Measurements from ENCODE around the gene TAS2R30.
A peak's percentile ranks its signal among the peaks of the same experiment; 100 is the strongest.

TAS2R30 gene, protein sequence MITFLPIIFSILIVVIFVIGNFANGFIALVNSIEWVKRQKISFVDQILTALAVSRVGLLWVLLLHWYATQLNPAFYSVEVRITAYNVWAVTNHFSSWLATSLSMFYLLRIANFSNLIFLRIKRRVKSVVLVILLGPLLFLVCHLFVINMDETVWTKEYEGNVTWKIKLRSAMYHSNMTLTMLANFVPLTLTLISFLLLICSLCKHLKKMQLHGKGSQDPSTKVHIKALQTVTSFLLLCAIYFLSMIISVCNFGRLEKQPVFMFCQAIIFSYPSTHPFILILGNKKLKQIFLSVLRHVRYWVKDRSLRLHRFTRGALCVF

DNA sequence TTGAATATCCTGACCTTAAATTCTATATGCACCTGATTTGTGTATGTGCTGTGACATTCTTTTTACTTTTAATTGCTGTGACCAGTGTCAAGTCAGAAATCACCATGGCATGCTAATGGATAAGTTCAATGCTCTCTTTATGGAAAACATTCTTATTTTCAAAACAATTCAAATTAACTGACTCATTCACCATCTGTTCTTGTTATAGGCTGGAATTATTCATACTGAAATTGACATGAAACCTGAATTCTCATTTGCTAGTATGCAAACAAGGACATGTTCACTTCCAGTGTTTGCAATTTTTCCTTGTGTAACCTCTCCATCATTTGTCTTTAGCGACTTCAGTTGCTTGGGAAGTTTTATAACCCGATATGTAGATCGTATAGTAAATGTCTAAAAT lies at the start of gene TAS2R30:
TAS2R30 (minus strand) TSS at position 340 of the 400 bp plus-strand sequence. CDS start 400 bp downstream, outside the sequence.
- no peak for DNase-seq (ENCODE audit: low spot score)

DNA sequence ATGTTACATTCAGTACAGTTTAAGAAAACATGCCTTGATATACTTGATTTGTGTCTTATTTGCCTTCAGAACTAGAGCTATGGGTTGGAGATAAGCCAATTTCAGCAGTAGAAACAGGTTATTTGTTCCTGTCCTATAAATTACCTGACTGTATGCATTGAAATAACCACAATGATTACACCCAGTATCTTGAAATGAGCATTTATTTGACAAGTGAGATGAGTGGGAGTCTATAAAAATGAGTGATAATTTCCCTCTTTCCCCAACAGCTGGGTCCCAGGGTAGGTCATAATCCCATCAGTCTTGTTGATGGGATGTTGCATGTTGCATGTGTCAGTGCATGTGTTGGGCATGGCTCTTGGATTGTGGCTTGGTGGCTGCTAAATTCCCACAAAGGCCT lies 48.6 kb upstream of the TAS2R30 start:
- DNase-seq (ENCODE audit: low spot score): no peak

DNA sequence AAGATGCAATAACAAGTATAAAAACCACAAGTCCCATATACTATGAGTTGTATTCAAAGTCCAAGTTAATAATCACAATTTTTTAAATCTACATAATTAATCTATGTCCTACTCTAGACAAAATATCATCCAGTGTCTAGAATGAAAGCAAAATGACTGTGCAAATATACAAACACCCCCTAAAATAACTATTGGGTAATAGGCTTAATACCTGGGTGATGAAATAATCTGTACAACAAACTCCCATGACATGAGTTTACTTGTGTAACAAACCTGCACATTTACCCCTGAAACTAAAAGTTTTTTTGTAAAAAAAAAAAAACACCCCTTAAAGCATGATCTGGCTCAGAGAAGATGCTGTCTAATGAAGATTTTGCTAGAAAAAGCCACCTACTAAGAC lies 48.1 kb upstream of the TAS2R30 start:
- no peak for DNase-seq (ENCODE audit: low spot score)

DNA sequence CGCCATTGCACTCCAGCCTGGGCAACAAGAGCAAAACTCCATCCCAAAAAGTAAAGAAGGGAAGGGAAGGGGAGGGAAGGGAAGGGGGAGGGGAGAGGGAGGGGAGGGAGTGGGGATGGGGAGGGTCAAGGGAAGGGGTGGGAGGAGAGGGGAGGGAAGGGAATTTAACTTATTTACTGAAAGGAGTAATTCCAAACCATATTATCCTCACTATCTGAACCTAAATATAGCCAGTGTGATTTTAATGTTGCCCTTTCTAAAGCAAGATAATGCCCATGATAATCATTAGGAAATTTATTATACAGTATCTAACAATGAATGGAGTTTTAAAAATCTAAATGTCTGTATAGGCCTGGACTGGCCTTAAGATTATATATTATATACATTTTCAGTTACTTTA lies 43.8 kb upstream of the TAS2R30 start:
- no peak for DNase-seq (ENCODE audit: low spot score)

DNA sequence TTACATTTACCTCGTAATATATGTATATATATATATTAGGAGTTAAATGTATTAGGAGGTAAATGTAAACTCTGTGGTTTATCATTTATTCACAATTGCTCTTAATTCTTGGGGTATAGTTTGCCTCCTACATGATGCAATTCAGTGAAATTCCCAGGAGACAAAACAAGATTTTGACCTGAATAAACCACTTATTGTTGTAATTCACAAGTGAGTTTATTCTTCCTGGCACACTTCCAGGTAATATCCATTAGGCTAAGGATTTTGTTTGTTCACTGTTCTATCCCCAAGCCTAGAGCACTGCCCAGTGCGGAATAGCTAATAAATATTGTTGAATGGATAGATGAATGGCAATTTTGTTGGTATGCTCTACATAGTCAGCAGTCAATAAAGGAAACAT lies 39.6 kb upstream of the TAS2R30 start:
- DNase-seq (ENCODE audit: low spot score): no peak

- no peak for DNase-seq (ENCODE audit: low spot score)
Measured at GRCh38 chr12:11171969-11172675, 37.7 kb upstream of the TAS2R30 start.

- DNase-seq (ENCODE audit: low spot score): peak; percentile 92
Measured at GRCh38 chr12:11171145-11171968, 36.9 kb upstream of the TAS2R30 start, which contains the start of gene SMIM10L1. Gene SMIM10L1, plus strand, starts transcription at chr12:11171194. Its CDS starts 163 bp downstream, at chr12:11171357.

DNA sequence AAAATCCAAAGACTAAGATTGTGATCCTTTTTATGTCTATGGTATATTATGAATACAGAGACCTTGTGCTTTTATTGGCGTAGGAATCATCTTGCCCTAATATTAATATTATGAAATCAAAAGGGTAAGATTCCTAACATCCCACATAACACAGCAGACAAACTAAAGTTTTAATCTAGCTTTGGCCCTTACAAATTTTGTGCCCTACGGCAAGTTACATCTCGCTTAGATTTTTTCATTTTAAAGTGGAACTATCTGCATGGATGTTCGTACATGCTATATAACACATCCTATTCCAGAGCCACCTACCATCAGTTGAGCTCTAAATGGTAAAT lies 36.3 kb upstream of the TAS2R30 start:
- no peak for DNase-seq (ENCODE audit: low spot score)

- DNase-seq (ENCODE audit: low spot score): no peak
Measured at GRCh38 chr12:11166300-11166699, 31.9 kb upstream of the TAS2R30 start.

DNA sequence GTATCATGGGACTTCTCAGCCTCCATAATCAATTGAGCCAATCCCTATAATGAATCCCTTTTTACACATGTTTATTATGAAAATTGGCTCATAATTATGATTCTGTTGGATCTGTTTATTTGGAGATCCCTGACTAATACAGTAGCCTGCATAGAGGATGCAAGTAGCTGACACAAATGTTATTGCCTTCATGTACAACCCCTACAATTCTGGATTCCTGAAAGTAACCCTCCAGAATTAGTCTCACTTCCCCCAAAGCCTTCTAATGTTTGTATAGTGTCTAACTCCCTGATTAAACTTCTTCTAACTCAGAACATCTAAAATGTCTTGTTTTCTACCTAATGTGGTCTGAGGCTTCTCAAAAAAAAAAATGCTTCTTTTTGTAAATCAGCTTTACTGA lies 29.9 kb upstream of the TAS2R30 start:
- DNase-seq (ENCODE audit: low spot score): no peak

DNA sequence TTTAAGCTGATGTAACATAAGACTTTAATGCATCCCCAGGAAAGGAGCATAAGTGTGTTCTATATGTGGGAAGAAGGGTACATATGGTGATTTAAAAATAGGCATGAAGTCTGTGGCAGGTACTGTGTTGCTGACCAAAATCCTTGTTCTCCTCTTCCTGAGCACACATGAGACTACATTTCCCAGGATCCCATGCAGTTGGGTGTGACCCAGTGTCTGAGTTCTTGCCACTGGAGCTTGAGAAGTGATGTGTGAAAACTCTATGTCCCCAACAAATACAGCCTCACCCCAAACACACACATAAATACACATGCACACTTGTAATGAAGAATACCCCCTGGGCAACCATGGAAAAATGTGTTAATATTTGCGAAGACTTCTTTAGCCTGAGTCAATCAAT lies 28.1 kb upstream of the TAS2R30 start:
- no peak for DNase-seq (ENCODE audit: low spot score)

- no peak for DNase-seq (ENCODE audit: low spot score)
Measured at GRCh38 chr12:11158885-11159444, 24.5 kb upstream of the TAS2R30 start.

DNA sequence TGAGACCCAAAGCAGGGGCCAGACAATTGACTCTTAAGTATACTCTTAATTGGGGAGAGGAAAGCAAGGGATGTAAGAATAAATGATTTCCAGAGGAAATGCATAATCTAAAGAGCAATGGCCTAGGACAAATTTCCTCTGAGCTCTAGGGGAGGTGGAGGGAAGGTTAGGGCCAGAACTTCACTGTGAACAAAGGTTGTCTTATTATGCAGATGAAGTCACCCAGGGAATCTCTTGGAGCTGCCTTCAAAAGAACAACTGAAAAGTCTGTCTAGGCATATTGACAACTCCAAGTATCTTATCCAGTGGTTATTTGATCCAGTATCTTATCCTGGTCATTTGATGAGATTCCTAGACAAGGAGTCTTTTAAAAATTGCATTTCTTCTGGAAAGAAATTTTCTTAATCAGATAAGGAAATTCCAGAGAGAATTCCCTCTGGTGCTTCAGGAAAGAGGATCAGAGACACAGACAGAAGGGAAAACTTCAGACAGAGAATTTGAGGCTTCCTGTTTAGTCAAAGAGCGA lies 20.0 kb upstream of the TAS2R30 start:
- no peak for DNase-seq (ENCODE audit: low spot score)

DNA sequence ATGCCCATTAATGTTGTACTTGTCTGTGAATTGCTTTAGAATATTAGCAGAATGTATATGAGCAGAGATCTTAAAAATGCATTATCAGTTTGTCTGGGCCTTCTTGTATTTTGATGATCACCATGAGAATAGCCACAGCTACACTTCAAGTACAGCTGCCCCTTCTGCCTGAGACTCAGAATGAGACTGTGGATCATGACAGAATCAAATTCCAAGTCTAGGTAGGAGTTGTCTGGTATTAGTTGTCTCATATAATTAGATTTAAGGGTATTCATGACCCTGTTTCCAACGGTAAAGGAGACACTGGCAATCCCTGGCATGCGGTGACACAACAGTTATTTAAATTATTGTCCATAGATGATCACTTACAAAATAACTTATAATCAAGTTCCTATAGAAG lies 18.3 kb upstream of the TAS2R30 start:
- DNase-seq (ENCODE audit: low spot score): no peak

- no peak for DNase-seq (ENCODE audit: low spot score)
Measured at GRCh38 chr12:11150832-11151231, 16.4 kb upstream of the TAS2R30 start.

GRCh38 chr12:11147420-11147819 lies 13.0 kb upstream of the TAS2R30 start:
- DNase-seq (ENCODE audit: low spot score): no peak

GRCh38 chr12:11144297-11144696 lies 9.9 kb upstream of the TAS2R30 start:
- no peak for DNase-seq (ENCODE audit: low spot score)

GRCh38 chr12:11143352-11143751 lies 8.9 kb upstream of the TAS2R30 start:
- DNase-seq (ENCODE audit: low spot score): no peak

DNA sequence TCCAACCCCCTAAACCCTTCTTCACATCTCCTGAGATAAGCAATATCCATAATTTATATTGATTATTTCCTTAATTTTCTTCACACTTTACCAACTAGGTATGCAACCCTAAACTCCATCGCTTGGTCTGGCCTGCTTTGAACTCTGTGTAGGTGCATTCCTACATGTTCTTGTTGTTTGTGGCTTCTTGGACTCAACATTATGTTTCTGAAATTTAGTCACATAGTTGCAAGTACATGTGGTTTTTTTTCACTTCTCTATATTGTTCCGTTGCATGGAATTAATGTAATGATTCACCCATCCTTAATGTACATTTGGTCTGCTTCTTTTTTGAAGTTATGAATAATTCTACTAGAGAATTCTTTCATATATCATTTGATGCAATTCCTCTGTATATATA lies 1.6 kb upstream of the TAS2R30 start:
- peak; percentile 14 for DNase-seq (ENCODE audit: low spot score)

GRCh38 chr12:11133816-11134215 lies 628 bp downstream of the TAS2R30 start:
- no peak for DNase-seq (ENCODE audit: low spot score)

DNA sequence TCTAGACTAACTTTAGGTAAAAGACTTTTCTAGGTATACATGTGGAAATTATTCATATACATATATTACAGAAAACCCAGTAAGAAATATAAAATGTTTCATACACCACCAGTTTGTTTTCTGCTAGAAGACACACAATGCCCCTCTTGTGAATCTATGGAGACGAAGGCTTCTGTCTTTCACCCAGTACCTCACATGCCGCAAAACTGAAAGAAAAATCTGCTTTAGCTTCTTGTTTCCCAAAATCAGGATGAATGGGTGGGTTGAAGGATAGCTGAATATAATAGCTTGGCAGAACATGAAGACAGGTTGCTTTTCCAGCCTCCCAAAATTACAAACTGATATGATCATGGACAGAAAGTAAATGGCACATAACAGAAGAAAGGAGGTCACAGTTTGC lies 1.3 kb downstream of the TAS2R30 start:
- no peak for DNase-seq (ENCODE audit: low spot score)

- no peak for DNase-seq (ENCODE audit: low spot score)
Measured at GRCh38 chr12:11130999-11131398, 3.4 kb downstream of the TAS2R30 start.
